ENCODE data around the gene DIP2C. TPM values are rescaled to one million over a fixed set of nuclear protein-coding genes. Genes with fewer than 3 reads are reported as not detected.

DIP2C gene
- total RNA-seq, 1 experiment from 2014 or later: 11.0 TPM

DNA sequence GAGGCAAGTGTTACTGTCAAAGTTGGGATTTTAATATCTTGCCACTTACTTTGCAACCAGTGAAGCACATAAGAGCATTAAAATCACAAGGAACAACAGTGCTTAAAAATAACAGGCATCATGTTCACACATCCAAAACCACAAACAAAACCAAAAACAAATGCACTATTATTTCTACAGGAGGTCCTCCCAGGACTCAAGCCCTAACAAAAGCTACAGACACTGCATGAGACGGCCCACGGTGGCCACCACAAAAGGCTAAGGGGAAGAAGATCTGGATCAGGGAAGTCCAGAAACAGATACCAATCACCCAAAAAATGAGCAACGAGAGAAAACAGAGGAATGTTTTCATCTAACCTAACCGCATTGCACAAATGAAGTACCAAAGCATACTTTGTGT, 395.8 kb downstream of the DIP2C start:
- intact Hi-C loops (cut with micrococcal nuclease; ENCODE audit: unreplicated experiment): no loop called here
- Mint-ChIP-seq H3K27me3 (ENCODE audit: unreplicated experiment) (no peaks in the 10 kb centered on the region), H3K36me3 (ENCODE audit: insufficient read depth, unreplicated experiment) (no peaks in the 10 kb centered on the region), H3K4me3 (ENCODE audit: low read depth, unreplicated experiment) (no peak overlapping the region), H3K4me1 (ENCODE audit: low read depth, unreplicated experiment) (no peaks in the 10 kb centered on the region), H3K27ac (ENCODE audit: unreplicated experiment) (no peak overlapping the region), H3K9me3 (ENCODE audit: low read depth, unreplicated experiment) (no peaks in the 10 kb centered on the region)
- CTCF ChIA-PET: interaction anchor here (1.0 kb wide), 1 partner anchor 98 kb away, joined by 3 read pairs; no protein-coding TSS in a partner anchor
- DNase-seq: no peak
- BruUV-seq (replicated peaks): no TSS peak
- TF ChIP-seq, protein P1, sequence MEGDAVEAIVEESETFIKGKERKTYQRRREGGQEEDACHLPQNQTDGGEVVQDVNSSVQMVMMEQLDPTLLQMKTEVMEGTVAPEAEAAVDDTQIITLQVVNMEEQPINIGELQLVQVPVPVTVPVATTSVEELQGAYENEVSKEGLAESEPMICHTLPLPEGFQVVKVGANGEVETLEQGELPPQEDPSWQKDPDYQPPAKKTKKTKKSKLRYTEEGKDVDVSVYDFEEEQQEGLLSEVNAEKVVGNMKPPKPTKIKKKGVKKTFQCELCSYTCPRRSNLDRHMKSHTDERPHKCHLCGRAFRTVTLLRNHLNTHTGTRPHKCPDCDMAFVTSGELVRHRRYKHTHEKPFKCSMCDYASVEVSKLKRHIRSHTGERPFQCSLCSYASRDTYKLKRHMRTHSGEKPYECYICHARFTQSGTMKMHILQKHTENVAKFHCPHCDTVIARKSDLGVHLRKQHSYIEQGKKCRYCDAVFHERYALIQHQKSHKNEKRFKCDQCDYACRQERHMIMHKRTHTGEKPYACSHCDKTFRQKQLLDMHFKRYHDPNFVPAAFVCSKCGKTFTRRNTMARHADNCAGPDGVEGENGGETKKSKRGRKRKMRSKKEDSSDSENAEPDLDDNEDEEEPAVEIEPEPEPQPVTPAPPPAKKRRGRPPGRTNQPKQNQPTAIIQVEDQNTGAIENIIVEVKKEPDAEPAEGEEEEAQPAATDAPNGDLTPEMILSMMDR (IDR thresholded peaks at IDR 0.05; ENCODE audit: unreplicated experiment): no peak

DNA sequence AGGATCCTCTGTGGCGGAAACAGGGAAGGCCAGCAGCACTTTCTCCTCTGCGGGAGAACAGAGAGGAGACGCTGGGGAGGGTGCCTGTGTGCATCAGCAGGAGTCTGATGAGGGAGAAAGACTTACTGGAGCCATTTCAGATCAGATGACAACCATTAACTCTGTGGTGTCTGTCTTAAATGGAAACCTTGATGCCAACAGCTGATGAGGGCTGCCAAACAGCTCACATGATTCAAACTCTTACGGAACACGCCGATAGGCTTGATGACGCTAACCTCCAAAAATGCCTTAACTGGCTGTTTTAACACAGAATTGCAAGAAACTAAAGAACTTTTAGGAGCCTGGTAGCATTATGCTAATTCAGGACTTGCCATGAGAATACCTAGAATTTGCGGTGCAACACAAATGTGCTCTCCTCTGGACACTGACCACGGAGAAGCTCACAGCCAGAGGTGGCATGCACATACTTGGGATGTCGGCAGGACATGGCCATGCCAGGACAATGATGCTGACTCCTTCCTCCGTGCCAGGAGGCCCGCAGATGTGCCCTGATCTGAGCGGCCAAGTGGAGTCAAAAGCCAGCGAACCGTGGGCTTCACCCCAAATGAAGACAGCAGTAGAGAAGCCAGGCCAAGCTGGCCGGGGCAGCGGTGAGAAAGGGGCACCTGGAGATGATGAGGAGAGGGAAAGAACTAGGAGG, 399.3 kb downstream of the DIP2C start:
- no TSS peak for BruUV-seq (replicated peaks)
- Mint-ChIP-seq H3K27ac (ENCODE audit: unreplicated experiment) (no peak overlapping the region), H3K9me3 (ENCODE audit: low read depth, unreplicated experiment) (no peaks in the 10 kb centered on the region), H3K4me1 (ENCODE audit: low read depth, unreplicated experiment) (no peaks in the 10 kb centered on the region), H3K27me3 (ENCODE audit: unreplicated experiment) (no peaks in the 10 kb centered on the region), H3K4me3 (ENCODE audit: low read depth, unreplicated experiment) (no peak overlapping the region), H3K36me3 (ENCODE audit: insufficient read depth, unreplicated experiment) (peaks cover 3% of the 10 kb centered on the region)
- CTCF ChIA-PET: no interaction called here
- no peak for DNase-seq
- TF ChIP-seq, protein P1 (IDR thresholded peaks at IDR 0.05; ENCODE audit: unreplicated experiment): no peak
- intact Hi-C loops (cut with micrococcal nuclease; ENCODE audit: unreplicated experiment): no loop called here

DNA sequence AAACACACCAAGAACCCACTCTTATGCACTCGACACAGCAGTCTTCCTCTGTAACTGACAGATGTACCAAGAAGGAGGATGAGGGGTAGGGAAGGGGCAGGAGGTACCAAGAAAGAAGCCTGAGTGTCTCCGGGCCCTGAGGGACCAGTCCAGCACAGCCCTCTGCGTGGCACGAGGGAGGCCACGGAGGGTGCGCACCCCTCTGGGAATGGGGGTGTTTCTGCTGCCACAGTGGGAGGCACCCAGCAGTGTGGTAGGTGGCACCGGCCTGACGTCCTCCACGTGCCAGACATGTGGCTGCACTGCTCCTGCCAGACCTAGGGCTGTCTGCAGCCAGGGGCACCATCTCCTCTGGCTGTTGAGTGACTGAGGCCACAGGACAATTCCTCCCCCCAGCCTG, 399.9 kb downstream of the DIP2C start:
- H3K36me3 Mint-ChIP-seq (ENCODE audit: insufficient read depth, unreplicated experiment): peaks cover 7% of the 10 kb centered on the region
- no peak for DNase-seq
- BruUV-seq (replicated peaks): no TSS peak
- no peaks in the 10 kb centered on the region for H3K9me3 Mint-ChIP-seq (ENCODE audit: low read depth, unreplicated experiment)
- intact Hi-C loops (cut with micrococcal nuclease; ENCODE audit: unreplicated experiment): no loop called here
- H3K4me3 Mint-ChIP-seq (ENCODE audit: low read depth, unreplicated experiment): no peak overlapping the region
- no peaks in the 10 kb centered on the region for H3K4me1 Mint-ChIP-seq (ENCODE audit: low read depth, unreplicated experiment)
- TF ChIP-seq, protein P1 (IDR thresholded peaks at IDR 0.05; ENCODE audit: unreplicated experiment): no peak
- H3K27me3 Mint-ChIP-seq (ENCODE audit: unreplicated experiment): no peaks in the 10 kb centered on the region
- CTCF ChIA-PET: no interaction called here
- no peak overlapping the region for H3K27ac Mint-ChIP-seq (ENCODE audit: unreplicated experiment)

DNA sequence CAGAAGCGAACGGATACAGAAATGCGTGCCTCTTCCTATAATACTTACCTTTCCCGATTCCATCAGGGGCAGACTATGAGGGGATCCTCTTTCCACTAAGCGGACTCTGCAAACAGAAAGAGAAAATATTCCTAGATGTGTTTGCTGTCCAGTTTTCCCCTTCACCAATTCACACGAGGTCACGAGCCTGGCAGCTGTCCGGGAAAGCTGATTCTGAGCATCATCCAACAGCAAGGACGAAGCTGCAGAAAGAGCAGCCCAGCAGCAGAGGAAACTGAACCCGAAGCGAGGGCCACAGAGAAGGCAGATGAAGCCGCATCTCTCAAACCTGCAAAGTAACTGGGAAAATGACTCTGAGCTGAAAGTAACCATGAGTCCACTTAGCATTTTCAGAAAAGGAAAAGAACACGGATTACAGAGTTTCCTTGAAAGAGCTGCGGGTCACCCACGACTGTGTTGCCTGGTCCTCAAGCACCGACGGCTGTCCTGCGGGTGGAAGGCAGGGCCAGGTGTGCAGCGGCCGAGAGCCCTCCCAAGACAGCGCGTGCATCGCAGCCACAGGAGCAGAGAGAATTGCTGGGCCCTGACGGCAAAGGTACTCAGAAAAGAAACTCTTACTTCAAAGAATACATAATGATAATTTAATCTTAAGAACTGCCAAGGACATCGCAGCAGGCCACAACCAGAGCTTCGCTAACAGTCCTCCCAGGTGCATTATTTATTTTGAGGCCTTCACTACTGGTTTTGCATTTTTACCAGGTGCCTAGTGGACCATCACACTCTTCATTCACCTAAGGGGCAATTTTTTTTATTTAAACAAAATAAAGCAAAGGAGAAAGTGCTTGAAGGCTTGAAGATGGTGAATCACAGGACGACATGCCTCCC, 400.9 kb downstream of the DIP2C start:
- no TSS peak for BruUV-seq (replicated peaks)
- H3K4me3 Mint-ChIP-seq (ENCODE audit: low read depth, unreplicated experiment): no peak overlapping the region
- no peaks in the 10 kb centered on the region for H3K27me3 Mint-ChIP-seq (ENCODE audit: unreplicated experiment)
- intact Hi-C loops (cut with micrococcal nuclease; ENCODE audit: unreplicated experiment): no loop called here
- DNase-seq: no peak
- TF ChIP-seq, protein P1 (IDR thresholded peaks at IDR 0.05; ENCODE audit: unreplicated experiment): no peak
- CTCF ChIA-PET: no interaction called here
- H3K4me1 Mint-ChIP-seq (ENCODE audit: low read depth, unreplicated experiment): no peaks in the 10 kb centered on the region
- H3K9me3 Mint-ChIP-seq (ENCODE audit: low read depth, unreplicated experiment): no peaks in the 10 kb centered on the region
- H3K36me3 Mint-ChIP-seq (ENCODE audit: insufficient read depth, unreplicated experiment): peaks cover 7% of the 10 kb centered on the region
- no peak overlapping the region for H3K27ac Mint-ChIP-seq (ENCODE audit: unreplicated experiment)

All from Calu3 (cell line).